KMS-11 (cell line): ENCODE measurements around the gene IL12RB2.

Experiments used
- H2AFZ ChIP-seq: fragments of 200-600 bp; sonication (generic); 2 replicates; pipeline ENCODE4 v1.6.1; 2016; ENCODE audit warnings: antibody characterized with exemption, mixed run types, low read depth
- H3K27ac ChIP-seq: fragments of 200-600 bp; sonication (generic); 2 replicates; pipeline ENCODE4 v1.6.1; 2016; ENCODE audit warnings: mild to moderate bottlenecking, mixed run types
- H3K27me3 ChIP-seq: fragments of 200-600 bp; sonication (generic); 2 replicates; pipeline ENCODE4 v1.6.1; 2017; ENCODE audit warnings: mild to moderate bottlenecking, low read depth, mixed run types, moderate library complexity; ENCODE audit not compliant: insufficient read depth
- H3K36me3 ChIP-seq: fragments of 200-600 bp; sonication (generic); 2 replicates; pipeline ENCODE4 v1.6.1; 2017; ENCODE audit warnings: mild to moderate bottlenecking, mixed run types; ENCODE audit not compliant: insufficient read depth
- H3K4me1 ChIP-seq: fragments of 200-600 bp; sonication (generic); 2 replicates; pipeline ENCODE4 v1.6.1; 2016; ENCODE audit warnings: mild to moderate bottlenecking, low read depth, mixed run types; ENCODE audit not compliant: poor library complexity, severe bottlenecking
- H3K4me2 ChIP-seq: fragments of 200-600 bp; sonication (generic); 2 replicates; pipeline ENCODE4 v1.7.0; 2016; ENCODE audit warnings: mild to moderate bottlenecking, mixed run types
- H3K4me3 ChIP-seq: fragments of 200-600 bp; sonication (generic); IDR thresholded peaks from 2 replicates; pipeline ENCODE4 v1.6.1; 2017; ENCODE audit warnings: low read depth, low read length, mixed read lengths; ENCODE audit not compliant: insufficient read depth
- H3K79me2 ChIP-seq: fragments of 200-600 bp; sonication (generic); 2 replicates; pipeline ENCODE4 v1.6.1; 2016; ENCODE audit warnings: low read depth, mixed run types; ENCODE audit not compliant: insufficient read depth
- H3K9ac ChIP-seq: fragments of 200-600 bp; sonication (generic); 2 replicates; pipeline ENCODE4 v1.6.1; 2016; ENCODE audit warnings: mild to moderate bottlenecking, mixed run types
- H4K20me1 ChIP-seq: fragments of 200-600 bp; sonication (generic); 2 replicates; pipeline ENCODE4 v1.6.1; 2016; ENCODE audit warnings: mild to moderate bottlenecking, mixed run types; ENCODE audit not compliant: insufficient read depth
- CTCF ChIP-seq: fragments of 200-600 bp; sonication (generic); conservative IDR thresholded peaks from 2 replicates; pipeline ENCODE4 v1.6.1; 2017; ENCODE audit warnings: low read depth, mild to moderate bottlenecking, antibody characterized with exemption, low read length, moderate library complexity, mixed read lengths

IL12RB2 gene

DNA sequence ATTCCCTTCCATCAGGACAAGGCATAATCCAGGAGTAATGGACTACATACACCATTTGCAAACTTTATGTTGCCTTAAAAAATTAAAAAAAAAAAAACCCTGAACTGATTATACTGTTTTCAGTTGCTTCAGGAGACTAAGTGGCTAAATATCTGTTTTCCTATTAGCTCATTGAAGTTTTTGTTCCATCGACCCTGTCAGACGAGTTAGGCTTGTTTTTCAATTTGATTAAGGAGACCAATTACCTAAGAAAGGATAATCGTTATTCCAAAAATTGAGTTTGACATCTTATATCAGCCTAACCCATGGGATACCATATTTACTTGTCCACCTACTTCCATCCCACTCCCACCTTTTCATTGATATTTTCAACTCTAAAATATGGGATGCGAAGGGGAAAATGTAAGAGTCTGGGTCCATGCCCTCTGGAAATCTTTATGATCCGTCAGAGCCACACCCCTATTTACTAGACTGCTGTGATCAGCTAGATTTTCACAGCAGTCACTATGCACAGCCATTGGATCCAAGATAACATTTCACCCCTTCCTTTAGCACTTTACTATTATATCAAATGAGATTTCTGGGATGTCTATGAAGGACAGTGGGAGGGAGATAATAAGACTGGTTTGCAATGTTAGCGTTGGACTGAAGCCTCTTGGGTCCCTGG, 41.0 kb downstream of the IL12RB2 start:
- no peaks in the 10 kb centered on the region for H3K36me3 ChIP-seq
- no peaks in the 10 kb centered on the region for H3K4me1 ChIP-seq
- H3K4me3 ChIP-seq = no peak overlapping the region
- no peak overlapping the region for H2AFZ ChIP-seq
- H4K20me1 ChIP-seq = no peaks in the 10 kb centered on the region
- no peaks in the 10 kb centered on the region for H3K27me3 ChIP-seq
- no peak for TF ChIP-seq CTCF
- no peak overlapping the region for H3K4me2 ChIP-seq
- H3K79me2 ChIP-seq = no peaks in the 10 kb centered on the region
- no peak overlapping the region for H3K9ac ChIP-seq
- no peak overlapping the region for H3K27ac ChIP-seq

- Histone ChIP-seq H3K4me2 (no peak overlapping the region), H3K4me1 (no peaks in the 10 kb centered on the region)
Measured at GRCh38 chr1:67350783-67351182, 43.1 kb downstream of the IL12RB2 start.

GRCh38 chr1:67352211-67352610, 44.5 kb downstream of the IL12RB2 start:
- Histone ChIP-seq H3K36me3 (no peaks in the 10 kb centered on the region), H4K20me1 (no peaks in the 10 kb centered on the region), H3K4me3 (no peak overlapping the region), H3K9ac (no peak overlapping the region), H3K4me1 (no peaks in the 10 kb centered on the region), H3K4me2 (no peak overlapping the region), H3K27me3 (no peaks in the 10 kb centered on the region), H2AFZ (no peak overlapping the region), H3K79me2 (no peaks in the 10 kb centered on the region), H3K27ac (no peak overlapping the region)
- TF ChIP-seq CTCF = no peak

More at GRCh38 chr1:67350783-67351182, 43.1 kb downstream of the IL12RB2 start:
- Histone ChIP-seq H3K4me3 (no peak overlapping the region), H2AFZ (no peak overlapping the region), H3K36me3 (no peaks in the 10 kb centered on the region), H3K27me3 (no peaks in the 10 kb centered on the region), H4K20me1 (no peaks in the 10 kb centered on the region), H3K9ac (no peak overlapping the region), H3K79me2 (no peaks in the 10 kb centered on the region), H3K27ac (no peak overlapping the region)
- no peak for TF ChIP-seq CTCF

DNA sequence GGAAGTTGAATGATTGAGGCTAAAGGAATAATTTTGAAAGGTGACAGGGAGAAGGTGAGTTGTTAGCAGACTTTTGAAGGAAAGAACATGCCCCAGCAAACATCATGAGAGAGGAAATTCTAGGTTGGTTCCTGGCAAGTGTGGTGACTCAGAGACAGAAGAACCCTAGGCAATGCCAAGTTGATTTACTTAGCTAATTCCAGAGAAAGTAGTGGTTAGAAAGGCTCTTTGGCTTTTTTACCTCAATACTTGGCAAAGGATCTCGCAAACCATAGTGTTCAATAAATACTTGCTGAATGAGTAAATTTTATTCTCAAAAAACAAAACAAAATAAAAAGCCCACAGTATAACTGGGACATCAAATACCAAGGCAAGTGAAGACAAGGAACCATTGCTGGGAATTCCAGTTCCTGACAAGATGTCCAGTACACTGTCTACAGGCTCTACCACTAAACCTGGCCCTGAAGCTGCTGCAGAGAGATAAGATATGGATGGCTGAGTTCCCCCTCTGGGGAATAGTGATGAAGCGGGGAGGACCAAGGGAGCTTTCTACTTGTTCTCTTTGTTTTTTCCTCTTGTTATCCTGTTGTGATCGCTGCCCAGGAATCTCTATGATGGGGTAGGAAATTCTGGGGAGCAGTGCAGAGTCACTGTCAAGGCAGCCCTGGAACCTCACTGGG, 48.2 kb downstream of the IL12RB2 start:
- no peak overlapping the region for H3K27ac ChIP-seq
- no peaks in the 10 kb centered on the region for H4K20me1 ChIP-seq
- H3K4me2 ChIP-seq = no peak overlapping the region

More for the DNA sequence above, 48.2 kb downstream of the IL12RB2 start:
- Histone ChIP-seq H3K4me3 (no peak overlapping the region), H3K9ac (no peak overlapping the region), H2AFZ (no peak overlapping the region), H3K4me1 (no peaks in the 10 kb centered on the region), H3K36me3 (no peaks in the 10 kb centered on the region), H3K79me2 (no peaks in the 10 kb centered on the region), H3K27me3 (no peaks in the 10 kb centered on the region)
- no peak for TF ChIP-seq CTCF
